Measurements from ENCODE around the gene TPPP2.

Gene TPPP2

GRCh38 chr14:21077672-21078071 is 47.7 kb downstream of the TPPP2 start:
- H3K4me3 ChIP-seq (replicated peaks; ENCODE audit: low read depth, low read length), result no peak overlapping the region
- TF ChIP-seq CTCF (IDR thresholded peaks at IDR 0.05; ENCODE audit: low read depth, low read length, missing control alignments), result no peak
- DNase-seq (ENCODE audit: extremely low read depth, low read depth), result no peak

- DNase-seq (ENCODE audit: extremely low read depth, low read depth), result no peak
- TF ChIP-seq CTCF (IDR thresholded peaks at IDR 0.05; ENCODE audit: low read depth, low read length, missing control alignments), result no peak
- no peak overlapping the region for H3K4me3 ChIP-seq (replicated peaks; ENCODE audit: low read depth, low read length)
Measured at GRCh38 chr14:21078287-21078686, 48.3 kb downstream of the TPPP2 start.

GRCh38 chr14:21078726-21079125 is 48.7 kb downstream of the TPPP2 start:
- no peak for DNase-seq (ENCODE audit: extremely low read depth, low read depth)
- H3K4me3 ChIP-seq (replicated peaks; ENCODE audit: low read depth, low read length), result no peak overlapping the region
- no peak for TF ChIP-seq CTCF (IDR thresholded peaks at IDR 0.05; ENCODE audit: low read depth, low read length, missing control alignments)

- no peak for TF ChIP-seq CTCF (IDR thresholded peaks at IDR 0.05; ENCODE audit: low read depth, low read length, missing control alignments)
- no peak for DNase-seq (ENCODE audit: extremely low read depth, low read depth)
Measured at GRCh38 chr14:21081521-21082142, 51.6 kb downstream of the TPPP2 start.

More at GRCh38 chr14:21081521-21082142, 51.6 kb downstream of the TPPP2 start:
- H3K4me3 ChIP-seq (replicated peaks; ENCODE audit: low read depth, low read length), result no peak overlapping the region

Measured in HFF-Myc (cell line).